ENCODE data around the gene KHK.

KHK gene
- total RNA-seq, result 0.35 to 6.4 (median 3.6) reads per million in 18 experiments

DNA sequence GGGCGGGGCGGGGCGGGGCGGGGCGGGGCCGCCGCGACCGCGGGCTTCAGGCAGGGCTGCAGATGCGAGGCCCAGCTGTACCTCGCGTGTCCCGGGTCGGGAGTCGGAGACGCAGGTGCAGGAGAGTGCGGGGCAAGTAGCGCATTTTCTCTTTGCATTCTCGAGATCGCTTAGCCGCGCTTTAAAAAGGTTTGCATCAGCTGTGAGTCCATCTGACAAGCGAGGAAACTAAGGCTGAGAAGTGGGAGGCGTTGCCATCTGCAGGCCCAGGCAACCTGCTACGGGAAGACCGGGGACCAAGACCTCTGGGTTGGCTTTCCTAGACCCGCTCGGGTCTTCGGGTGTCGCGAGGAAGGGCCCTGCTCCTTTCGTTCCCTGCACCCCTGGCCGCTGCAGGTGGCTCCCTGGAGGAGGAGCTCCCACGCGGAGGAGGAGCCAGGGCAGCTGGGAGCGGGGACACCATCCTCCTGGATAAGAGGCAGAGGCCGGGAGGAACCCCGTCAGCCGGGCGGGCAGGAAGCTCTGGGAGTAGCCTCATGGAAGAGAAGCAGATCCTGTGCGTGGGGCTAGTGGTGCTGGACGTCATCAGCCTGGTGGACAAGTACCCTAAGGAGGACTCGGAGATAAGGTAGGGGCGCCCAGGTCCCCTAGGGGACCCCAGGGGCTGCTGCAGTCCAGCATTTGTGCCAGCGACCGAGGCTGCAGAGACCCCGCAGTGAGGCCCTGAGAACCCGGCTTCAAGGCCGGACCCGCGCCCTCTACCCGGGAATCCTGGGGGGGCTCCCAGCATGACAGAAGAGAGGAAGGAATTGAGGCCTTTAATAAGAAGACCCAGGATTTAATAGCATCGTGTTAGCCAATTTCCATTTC lies at the start of gene KHK:
TSS of gene KHK (plus strand) at position 49 of the 870 bp plus-strand sequence. CDS start at position 537, 488 bp downstream.
- DNase-seq, result no peak

DNA sequence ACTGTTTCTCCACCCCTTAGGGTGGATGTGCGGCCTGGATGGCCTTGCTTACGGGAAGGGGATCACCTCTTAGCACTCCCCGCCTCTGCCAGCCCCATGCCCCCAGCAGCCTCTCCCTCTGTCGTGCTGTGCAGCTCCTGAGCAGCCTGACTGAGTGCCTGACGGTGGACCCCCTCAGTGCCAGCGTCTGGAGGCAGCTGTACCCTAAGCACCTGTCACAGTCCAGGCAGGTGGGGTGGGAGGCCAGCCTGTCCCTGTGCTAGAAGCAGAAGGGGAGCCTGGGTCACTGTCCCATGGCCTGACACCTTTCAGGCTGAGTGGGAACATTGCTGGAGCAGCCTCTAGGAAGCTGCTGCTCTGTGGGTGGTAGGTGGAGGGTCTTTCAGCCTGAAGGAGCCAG lies 48.6 kb upstream of the KHK start:
- DNase-seq, result no peak

DNA sequence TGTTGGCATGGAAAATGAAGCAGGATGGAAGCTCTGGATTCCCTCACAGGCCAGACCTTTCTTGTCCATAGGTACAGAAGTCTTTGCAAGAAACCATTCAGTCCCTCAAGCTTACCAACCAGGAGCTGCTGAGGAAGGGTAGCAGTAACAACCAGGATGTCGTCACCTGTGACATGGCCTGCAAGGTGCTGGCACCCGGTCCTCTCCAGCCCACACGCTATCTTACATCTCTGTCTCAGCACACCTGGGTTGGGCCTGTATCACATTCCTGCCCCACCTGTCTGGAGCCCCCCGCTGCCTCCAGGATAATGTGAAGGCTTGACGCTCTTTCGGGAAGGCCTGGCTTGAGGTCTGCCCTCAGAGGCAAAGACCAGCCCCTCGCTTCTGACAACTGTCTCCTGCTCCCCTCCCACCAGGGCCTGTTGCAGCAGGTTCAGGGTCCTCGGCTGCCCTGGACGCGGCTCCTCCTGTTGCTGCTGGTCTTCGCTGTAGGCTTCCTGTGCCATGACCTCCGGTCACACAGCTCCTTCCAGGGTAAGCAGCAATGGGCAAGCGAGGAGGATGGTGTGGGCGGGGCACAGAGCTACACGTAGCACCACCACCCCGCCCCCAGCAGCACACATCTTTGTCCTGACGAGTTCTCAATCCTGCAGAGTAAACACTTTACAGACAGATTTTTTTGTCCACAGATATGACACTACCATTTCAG lies 47.8 kb upstream of the KHK start:
- DNase-seq, result no peak

- no peak for DNase-seq
Measured at GRCh38 chr2:27039426-27039825, 47.1 kb upstream of the KHK start.

DNA sequence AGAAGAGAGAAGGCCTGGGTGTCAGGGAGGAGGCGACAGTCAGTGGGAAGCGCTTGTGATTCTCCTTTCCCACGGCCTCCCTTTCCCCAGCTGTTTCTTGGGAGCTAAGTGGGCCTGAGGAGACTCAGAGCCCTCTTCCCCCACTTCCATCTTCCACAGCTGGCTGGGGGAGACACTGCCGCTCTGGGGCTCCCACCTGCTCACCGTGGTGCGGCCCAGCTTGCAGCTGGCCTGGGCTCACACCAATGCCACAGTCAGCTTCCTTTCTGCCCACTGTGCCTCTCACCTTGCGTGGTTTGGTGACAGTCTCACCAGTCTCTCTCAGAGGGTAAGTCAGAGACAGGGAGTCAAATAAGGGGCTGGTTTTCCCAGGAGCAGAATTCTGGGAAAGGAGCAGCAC lies 46.7 kb upstream of the KHK start:
- no peak for DNase-seq

GRCh38 chr2:27040282-27040681 lies 46.3 kb upstream of the KHK start:
- DNase-seq, result no peak

- DNase-seq, result no peak
Measured at GRCh38 chr2:27041752-27042151, 44.8 kb upstream of the KHK start.

GRCh38 chr2:27042159-27042661 lies 44.4 kb upstream of the KHK start:
- DNase-seq, result no peak

DNA sequence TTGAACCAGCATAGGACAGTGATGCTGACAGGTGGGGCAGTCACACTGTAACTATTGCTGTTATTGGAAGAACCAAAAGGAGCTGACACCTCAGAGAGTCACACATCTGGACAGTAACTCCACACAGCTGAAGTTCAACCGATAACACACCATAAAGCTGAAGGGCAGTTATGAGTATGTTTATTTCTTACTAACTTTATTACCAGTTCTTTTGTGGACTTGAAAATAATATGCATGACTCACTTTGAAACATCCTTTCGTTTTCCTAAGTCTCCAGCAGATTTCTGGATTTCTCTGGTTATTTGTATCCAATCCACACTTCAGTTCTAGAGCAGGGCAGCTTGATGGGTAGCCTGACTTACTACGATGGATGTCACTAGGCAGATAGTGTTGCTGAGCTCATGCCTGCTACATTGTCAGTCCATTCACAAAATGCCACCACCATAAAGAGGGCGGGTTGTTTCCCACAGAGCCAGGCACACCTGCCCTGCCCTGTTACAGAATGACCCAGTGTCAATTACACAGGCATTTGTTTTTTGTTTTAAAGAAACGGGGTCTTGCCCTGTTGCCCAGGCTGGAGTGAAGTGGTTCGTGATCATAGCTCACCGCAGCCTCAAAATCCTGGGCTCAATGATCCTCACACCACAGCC lies 43.5 kb upstream of the KHK start:
- no peak for DNase-seq

- peak; percentile 7 to 48 for DNase-seq
Measured at GRCh38 chr2:27049422-27050280, 36.9 kb upstream of the KHK start.

DNA sequence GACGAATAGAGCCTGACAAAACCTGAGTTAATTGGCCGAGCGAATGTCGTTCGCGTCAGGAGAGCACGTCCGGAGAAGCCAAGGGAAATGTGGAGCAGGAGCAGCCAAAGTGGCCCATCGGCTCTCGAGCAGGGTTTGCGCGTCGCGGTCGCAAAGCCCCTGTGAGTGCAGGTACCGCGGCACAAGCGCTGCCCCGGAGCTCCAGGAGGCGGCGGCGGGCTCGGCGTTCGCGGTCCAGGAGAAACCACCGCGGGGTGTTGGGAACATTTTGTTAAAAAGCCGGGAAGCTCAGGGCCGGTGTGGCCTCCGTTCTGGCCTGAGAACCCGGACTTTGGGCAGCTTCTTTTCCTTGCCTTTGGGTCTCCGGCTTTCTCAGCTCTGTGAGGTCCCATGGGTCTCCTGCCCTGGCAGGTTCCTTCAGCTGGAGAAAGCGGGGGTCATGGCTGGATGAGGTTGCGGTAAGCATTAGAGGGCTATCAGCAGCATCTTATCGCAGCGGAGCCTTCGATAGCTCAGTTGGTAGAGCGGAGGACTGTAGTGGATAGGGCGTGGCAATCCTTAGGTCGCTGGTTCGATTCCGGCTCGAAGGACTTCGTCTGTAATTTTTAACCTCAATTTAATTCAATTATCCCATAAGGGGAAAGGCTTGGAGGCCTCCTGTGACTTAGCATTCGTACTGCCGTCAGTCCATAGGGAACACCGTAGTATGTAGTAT lies 36.1 kb upstream of the KHK start:
- peak; percentile 96 to 98 for DNase-seq

- peak; percentile 94 to 95 for DNase-seq
Measured at GRCh38 chr2:27050996-27051901, 35.3 kb upstream of the KHK start, which contains the start of gene AGBL5. Gene AGBL5, plus strand, starts transcription at chr2:27051668. Its CDS starts 1,291 bp downstream, at chr2:27052959.

DNA sequence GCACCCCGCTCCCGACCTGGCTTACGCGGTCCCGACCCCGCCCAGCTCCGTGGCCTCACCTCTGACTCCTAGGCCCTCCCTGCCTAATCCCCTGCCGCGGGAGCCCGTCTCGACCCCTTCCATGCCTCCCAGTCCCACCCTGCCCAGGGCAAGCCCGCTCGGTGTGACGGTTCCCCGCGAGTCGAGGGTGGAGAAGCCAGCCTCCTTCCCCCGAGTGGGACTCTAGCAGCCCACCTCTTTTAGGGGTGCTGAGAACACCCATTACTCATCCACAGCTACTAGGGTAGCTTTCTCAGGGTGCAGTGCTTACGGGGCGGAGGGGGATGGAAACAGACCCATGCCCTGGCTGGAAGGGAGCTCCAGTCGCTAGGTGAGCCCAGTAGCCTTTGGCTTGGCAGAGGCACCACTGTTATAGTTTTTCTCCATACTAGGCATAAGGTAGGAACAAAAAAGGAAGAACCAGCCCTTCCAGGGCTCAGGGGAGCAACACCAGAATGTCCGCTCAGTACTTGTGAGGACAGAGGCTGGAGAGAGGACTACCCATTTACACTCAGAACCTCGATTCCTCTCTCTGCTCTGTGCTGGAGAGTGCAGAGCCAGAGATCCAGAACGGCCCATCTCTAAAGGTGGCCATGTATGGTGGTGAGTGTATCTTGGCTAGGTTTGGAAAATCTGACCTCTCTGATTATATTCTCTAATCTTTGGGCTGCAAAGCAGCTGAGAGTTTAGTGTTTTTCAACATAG lies 34.5 kb upstream of the KHK start:
- no peak for DNase-seq

DNA sequence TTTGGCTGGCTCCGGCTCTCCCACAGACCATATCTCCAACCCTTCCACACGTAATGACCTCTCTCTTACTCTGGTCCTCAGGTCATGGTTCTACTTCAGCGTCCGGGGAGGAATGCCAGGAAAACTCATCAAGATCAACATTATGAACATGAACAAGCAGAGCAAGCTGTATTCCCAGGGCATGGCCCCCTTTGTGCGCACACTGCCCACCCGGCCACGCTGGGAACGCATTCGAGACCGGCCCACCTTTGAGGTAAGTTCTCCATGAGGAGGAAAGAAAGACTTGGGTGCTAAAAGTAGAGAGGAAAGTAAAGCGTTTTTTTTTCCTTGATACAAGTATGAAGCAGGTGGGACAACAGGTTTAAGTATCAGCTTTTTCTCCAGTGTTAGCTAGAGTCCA lies 33.3 kb upstream of the KHK start:
- no peak for DNase-seq

DNA sequence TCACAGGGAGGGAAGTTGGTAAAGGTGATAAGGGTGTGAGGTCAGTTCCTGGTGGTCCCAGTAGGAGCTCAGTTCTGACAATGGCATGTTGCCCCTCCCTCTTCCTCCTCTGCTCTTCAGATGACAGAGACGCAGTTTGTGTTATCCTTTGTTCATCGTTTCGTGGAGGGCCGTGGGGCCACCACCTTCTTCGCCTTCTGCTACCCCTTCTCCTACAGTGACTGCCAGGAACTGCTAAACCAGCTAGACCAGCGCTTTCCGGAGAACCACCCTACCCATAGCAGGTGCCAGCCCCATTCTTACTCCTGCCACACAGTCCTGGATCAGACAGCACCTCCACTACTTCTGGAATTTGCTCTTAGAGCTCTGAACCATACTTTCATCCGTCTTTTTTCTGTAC lies 32.8 kb upstream of the KHK start:
- no peak for DNase-seq

- no peak for DNase-seq
Measured at GRCh38 chr2:27054721-27055120, 31.9 kb upstream of the KHK start.

GRCh38 chr2:27057184-27057583 lies 29.4 kb upstream of the KHK start:
- DNase-seq, result no peak

- DNase-seq, result no peak
Measured at GRCh38 chr2:27058210-27058609, 28.4 kb upstream of the KHK start.

DNA sequence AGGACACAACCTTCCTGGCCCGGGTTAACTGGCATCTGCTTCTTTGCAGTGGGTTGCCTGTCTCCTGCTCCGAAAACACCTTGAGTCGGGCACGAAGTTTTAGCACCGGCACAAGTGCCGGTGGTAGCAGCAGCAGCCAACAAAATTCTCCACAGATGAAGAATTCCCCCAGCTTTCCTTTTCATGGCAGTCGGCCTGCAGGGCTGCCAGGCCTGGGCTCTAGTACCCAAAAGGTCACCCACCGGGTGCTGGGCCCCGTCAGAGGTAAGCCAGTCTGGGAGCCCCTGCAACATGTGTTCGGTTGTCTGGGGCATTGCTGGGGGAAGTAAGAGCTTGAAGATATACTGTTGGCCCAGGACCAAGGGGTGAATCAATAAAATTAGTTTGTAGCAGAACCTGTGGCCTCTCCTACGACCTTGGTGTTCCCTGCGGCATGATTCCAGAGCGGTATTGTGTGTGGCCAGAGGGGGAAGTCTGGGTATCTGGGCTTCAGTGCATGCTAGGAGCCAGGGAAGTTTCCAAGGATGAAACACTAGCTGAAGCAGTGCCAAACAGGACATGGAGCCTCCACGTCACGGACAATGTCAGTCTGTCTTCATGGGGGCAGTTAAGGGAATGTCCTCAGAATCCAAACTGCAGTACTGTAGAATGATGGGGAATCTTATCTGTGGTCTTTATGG lies 27.3 kb upstream of the KHK start:
- no peak for DNase-seq
